Hypothalamus (tissue), 51 donors: Measurements from ENCODE around the gene AFG3L2.
A peak's percentile ranks its signal among the peaks of the same experiment; 100 is the strongest.

Experiments used
- DNase-seq, 51 donors: peaks; one replicate each; lab custom pipeline; 2025; lab: John Stamatoyannopoulos, UW

The AFG3L2 gene

GRCh38 chr18:12362473-12363174, 14.4 kb downstream of the AFG3L2 start:
- DNase-seq: no peak

GRCh38 chr18:12361770-12362378, 15.2 kb downstream of the AFG3L2 start:
- DNase-seq: no peak

- DNase-seq: no peak
These were observed 17.5 kb downstream of the AFG3L2 start for GRCh38 chr18:12359515-12359927.

DNA sequence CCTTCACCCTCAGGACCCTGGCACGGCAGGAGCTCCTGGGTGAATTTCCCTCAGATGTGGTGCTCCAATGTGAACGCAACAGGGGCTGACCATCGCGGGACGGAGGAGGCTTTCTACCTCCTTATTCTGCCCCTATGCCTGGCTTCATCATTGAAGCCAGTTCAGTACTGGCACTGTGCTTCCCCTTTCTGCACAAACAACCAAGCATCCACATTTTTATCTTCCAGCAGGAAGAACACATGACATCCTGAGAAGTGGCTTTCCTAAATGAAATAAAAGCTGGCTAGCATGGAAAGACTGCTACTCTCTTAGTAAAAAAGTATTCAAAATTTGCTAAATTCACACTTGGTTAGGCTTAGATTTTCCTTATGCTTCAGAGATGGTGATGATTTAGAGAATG, 24.8 kb downstream of the AFG3L2 start:
- no peak for DNase-seq

DNA sequence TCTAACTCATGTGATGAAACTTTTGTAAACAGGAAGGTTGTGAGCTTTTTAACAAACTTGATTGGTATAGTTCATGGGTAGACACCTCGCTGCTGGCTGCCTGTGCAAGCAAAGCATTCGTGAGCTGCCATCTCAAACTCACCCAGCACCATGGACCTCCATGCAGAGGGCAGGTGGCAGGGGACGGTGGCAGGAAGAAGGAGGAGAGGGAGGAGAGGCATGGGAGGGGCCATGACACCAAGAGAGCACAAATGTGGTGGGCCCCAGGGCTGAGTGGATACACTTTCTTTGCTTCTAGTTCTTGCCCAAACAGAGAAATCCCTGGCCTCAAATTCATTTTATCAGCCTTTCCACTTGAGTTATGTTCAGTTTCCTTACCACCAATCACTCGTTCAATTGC, 29.1 kb downstream of the AFG3L2 start:
- no peak for DNase-seq

- no peak for DNase-seq
These were observed 30.8 kb downstream of the AFG3L2 start for GRCh38 chr18:12346240-12346565.

DNA sequence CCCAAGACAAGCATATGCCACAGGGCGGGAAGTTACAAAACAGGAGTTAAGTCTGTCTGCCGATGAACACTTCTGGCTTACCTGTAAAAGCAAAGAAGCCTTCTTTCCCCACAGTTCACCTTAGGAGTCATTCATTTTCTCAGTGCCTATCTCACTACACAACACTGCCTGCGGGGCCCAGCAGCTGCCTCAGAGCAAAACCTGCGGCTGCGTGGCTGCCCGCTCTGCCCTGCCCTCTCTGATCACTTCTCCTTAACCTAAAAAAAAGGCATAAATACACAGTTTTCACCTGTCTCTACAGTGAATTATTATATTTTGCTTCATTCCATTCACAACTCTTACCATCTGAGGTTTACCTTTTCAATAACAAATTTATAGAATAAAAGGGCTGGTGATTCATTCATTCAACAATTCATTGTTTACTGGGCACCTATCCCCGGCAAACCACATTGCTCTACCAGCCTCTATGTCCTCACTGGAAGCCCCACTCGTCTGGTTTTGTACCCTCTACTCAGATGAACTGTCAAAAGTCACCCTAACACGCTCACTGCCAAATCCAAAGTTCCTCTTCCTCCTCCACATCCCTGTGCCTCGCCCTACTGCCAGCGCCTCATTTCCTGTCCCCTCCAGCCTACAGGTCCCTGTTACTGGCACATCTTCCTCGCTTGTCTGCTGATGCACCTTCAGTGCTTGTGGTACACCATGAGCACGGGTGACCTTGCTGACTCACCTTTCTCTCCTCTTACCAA, 31.4 kb downstream of the AFG3L2 start:
- no peak for DNase-seq

GRCh38 chr18:12342661-12343060, 34.4 kb downstream of the AFG3L2 start:
- no peak for DNase-seq

DNA sequence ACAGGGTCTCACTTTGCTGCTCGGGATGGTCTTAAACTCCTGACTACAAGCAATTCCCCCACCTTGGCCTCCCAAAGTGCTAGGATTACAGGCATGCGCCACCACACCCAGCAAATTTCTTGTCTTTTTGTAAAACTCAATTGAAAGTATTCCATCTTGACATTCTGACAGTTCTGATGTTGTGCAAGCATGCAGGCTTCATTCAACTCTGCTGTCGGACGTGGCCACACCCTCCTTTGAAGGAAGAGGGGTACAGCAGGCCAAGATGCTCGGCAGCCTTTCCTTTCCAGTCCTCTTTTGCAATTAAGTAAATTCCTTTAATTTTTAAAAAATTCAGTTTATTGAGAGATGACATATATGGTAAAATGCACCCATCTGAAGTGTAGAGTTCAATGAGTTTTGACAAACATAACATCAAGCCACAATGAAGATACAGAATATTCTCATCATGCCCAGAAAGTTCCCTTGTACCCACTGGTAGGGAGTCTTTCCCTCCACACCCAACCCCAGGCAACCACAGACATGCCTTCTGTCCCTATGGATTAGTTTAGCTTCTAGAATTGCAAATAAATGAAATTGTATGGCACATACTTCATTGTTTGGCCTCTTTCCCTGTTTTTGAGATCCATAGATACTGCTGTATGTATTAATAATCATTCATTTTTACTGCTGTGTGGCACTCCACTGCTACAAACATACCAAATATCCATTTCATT, 35.9 kb downstream of the AFG3L2 start:
- no peak for DNase-seq

DNA sequence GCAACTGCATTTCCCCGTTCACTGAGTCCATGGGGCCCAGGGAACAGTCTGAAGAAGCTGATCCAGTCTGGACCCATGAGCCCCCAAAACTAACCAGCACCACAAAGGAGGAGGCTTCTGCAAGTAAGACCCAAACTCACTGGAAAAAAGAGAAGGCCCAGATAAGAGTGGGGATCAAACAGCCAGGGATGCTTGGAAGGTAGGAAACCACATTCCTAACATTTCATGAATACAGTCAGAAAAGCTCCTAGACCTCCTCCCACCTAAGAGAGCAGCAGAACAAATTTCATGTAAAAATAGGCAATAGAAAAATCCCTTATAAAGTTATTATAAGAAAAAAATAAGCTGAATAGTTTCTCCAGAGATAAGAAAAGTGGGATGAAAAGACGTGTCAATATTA, 38.6 kb downstream of the AFG3L2 start:
- no peak for DNase-seq

DNA sequence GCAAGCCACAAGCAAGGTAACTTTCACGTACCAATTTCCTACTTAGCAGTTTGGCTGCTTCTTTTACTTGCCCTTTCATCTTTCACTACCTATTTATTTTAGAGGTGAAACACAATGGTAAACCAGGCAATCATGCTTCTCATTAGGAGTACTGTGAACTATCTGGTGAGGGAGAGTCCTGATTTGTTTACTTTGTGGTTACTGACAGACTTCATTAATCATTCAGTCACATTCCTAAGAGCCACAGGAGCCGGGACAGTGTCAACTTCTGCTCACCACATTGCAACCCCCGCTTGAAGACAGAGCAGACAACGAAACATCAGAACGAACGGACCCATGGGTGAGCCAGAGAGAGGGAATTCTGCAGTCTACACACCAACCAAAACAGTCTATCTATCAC, 40.1 kb downstream of the AFG3L2 start:
- no peak for DNase-seq

GRCh38 chr18:12336171-12336613, 40.8 kb downstream of the AFG3L2 start:
- no peak for DNase-seq

GRCh38 chr18:12335503-12335902, 41.5 kb downstream of the AFG3L2 start:
- no peak for DNase-seq

GRCh38 chr18:12334863-12335262, 42.2 kb downstream of the AFG3L2 start:
- DNase-seq: no peak

GRCh38 chr18:12334366-12334808, 42.6 kb downstream of the AFG3L2 start:
- DNase-seq: peak in 1 of 51 donors; percentile 6

DNA sequence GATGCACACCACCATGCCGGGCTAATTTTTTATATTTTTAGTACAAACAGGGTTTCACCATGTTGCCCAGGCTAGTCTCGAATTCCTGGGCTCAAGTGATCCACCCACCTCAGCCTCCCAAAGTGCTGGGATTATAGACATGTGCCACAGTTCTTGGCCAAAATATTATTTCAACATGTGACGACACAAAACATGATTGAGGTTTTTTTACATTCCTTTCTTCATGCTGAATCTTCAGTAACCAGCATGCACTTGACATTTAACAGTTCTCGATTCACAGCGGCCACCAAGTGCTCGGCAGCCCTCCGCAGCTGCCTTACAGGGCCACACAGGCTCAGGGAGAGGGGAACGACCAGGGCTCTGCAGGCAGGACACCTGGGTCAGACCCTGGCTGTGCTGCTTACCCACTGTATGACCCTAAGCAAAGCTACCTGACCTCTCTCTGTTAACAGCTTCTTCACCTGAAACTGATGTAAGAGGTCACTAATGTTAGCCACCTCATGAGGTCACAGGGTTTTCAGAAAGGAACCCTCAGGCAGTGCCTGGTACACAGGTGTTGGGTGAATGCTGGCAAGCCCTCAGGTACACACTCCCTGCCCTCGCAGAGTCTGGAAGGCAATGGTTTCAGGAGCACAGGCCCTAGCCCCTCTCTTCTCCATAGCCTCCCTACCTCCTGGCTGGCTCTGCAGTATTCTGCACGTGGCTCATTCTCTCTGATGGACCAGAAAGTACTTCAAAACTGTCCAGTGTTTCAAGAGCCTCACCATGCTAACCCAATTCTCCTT, 43.3 kb downstream of the AFG3L2 start:
- no peak for DNase-seq

DNA sequence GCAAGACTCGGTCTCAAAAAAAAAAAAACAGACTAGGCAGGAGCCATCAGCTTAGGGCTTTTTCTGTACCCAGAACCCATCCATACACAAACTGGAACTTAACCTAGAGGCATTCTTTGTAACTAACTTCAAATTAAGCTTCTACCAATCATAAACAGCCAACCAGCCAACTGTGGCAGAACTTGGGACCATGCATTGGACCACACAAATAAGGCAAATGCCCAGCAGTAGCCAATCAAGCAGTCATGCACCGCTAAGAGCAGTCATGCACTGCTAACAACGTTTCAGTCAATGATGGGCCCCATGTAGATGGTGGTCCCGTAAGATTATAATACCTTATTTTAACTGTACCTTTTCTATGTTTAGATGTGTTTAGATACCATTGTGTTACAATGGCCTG, 46.3 kb downstream of the AFG3L2 start:
- DNase-seq: no peak

GRCh38 chr18:12329125-12329698, 47.8 kb downstream of the AFG3L2 start:
- no peak for DNase-seq

GRCh38 chr18:12328179-12328823, 48.7 kb downstream of the AFG3L2 start:
- DNase-seq: no peak
